Gastrocnemius medialis (tissue), 4 donors: ENCODE measurements around the gene FTCD. TPM values are rescaled to one million over a fixed set of nuclear protein-coding genes. Genes with fewer than 3 reads are reported as not detected.

Experiments
- ATAC-seq, 2 donors: fragments of 150-250 bp; one replicate each; pipeline ENCODE4 v1.9.1; 2016
- DNase-seq, 2 donors: peaks; one replicate each; pipeline ENCODE4 v3.0.0-alpha.2; 2019
- H3K27ac ChIP-seq, 4 donors: fragments of 200-600 bp; sonication (generic); 1 replicate in 1 of 4; 2 replicates in 3 of 4; pipeline ENCODE4 v1.5.1; 2016 to 2018; ENCODE audit warnings: mild to moderate bottlenecking in 2 of 4, moderate library complexity in 1 of 4
- H3K27me3 ChIP-seq, 3 donors: fragments of 200-600 bp; sonication (generic) in 2 of 3; 1 replicate in 1 of 3; 2 replicates in 2 of 3; pipeline versions ENCODE4 v1.5.1 to v1.6.0; 2016 to 2019; ENCODE audit warnings: mild to moderate bottlenecking in 1 of 3, moderate library complexity in 1 of 3
- H3K36me3 ChIP-seq, 2 donors: fragments of 200-600 bp; sonication (generic) in 1 of 2; one replicate each; pipeline ENCODE4 v1.5.1; 2017 to 2018
- H3K4me1 ChIP-seq, 2 donors: fragments of 200-600 bp; sonication (generic) in 1 of 2; one replicate each; pipeline ENCODE4 v1.5.1; 2016 to 2017; ENCODE audit warnings: mild to moderate bottlenecking in 2 of 2
- H3K4me3 ChIP-seq, 4 donors: fragments of 200-600 bp; sonication (generic) in 3 of 4; 1 replicate in 1 of 4; 2 replicates in 3 of 4; pipeline ENCODE4 v1.5.1; 2016 to 2019; ENCODE audit warnings: mild to moderate bottlenecking in 2 of 4
- H3K9me3 ChIP-seq, 3 donors: fragments of 200-600 bp; sonication (generic) in 2 of 3; 1 replicate in 1 of 3; 2 replicates in 2 of 3; pipeline ENCODE4 v1.5.1; 2016 to 2019
- POLR2A ChIP-seq, 2 donors: fragments of 450-650 bp; IDR thresholded peaks; one replicate each; pipeline ENCODE4 v1.6.1; 2017; ENCODE audit warnings: antibody characterized with exemption in 2 of 2, mild to moderate bottlenecking in 2 of 2, moderate library complexity in 2 of 2
- in situ Hi-C, 4 donors: fragments of 200-750 bp; cut with MboI; loops; one replicate each; pipeline versions ENCODE4 v1.15.0 to v1.8.0; 2017; ENCODE audit warnings: low sequenced_read_pairs in 4 of 4
- intact Hi-C: fragments of 100-400 bp; cut with DNase I; formaldehyde crosslinking; loops from one replicate; pipeline ENCODE4 v1.15.1; 2023; ENCODE audit warnings: low total_unique reads
- total RNA-seq, 4 donors: library from RNA; depleted of rRNA; stranded (reverse); fragments of >200 nt; gene quantifications; one replicate each; pipeline versions ENCODE4 v1.1.0 to v1.2.3, GENCODE V29; 2016
- TF ChIP-seq, protein P1 (sequence below), 5 experiments: fragments of 450-650 bp in 3 of 5; fragments of 200-600 bp in 2 of 5; sonication (generic) in 2 of 5; IDR thresholded peaks in 4 of 5; conservative IDR thresholded peaks in 1 of 5; 1 replicate in 4 of 5; 2 replicates in 1 of 5; pipeline ENCODE4 v1.5.1; 2016 to 2019; ENCODE audit warnings: antibody characterized with exemption in 5 of 5, mild to moderate bottlenecking in 3 of 5, moderate library complexity in 3 of 5

Gene FTCD
- total RNA-seq, 4 donors from 2014 or later, result 0.33 to 0.95 TPM; not detected in 2

DNA sequence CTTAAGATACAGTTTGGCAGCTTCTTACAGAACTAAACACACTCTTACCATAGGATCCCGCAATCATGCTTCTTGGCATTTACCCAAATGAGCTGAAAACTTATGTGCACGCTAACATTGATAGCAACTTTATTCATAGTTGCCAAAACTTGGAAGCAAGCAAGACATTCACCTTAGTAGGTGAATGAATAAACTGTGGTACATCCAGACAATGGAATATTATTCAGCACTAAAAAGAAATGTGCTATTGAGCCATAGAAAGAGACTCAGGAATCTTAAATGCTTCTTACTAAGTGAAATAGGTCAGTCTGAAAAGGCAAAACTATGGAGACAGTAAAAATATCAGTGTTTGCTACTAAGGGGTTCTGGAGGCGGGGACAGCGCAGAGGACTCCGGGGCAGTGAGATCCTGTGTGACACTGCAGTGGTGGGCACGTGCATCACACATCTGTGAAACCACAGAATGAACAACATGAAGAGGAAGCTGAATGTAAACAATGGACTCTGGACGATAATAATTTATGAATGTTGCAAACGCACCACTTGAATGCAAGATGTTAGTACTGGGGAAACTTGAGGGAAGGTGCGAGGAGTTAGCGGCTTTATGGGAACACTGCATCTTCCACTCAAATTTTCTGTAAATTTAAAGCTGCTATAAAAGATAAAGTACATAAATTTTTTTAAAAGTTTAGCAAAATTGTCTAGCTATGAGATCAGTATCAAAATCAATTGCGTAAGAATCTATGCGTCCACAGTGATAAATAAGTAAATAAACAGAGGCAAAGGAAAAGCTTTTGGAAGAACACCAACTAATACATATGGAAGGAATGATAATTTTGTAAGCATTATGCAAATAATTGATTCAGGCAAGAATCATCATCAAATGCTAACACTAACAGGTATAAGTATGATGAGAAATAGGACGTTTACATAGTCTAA lies 44.3 kb upstream of the FTCD start:
- no peaks in the 10 kb centered on the region for H3K9me3 ChIP-seq
- no peaks in the 10 kb centered on the region for H3K4me1 ChIP-seq
- no peak overlapping the region for H3K27ac ChIP-seq
- no peak for DNase-seq
- intact Hi-C loops, result no loop called here
- peaks cover 3 to 49% of the 10 kb centered on the region in 2 donors for H3K36me3 ChIP-seq
- TF ChIP-seq POLR2A (IDR thresholded peaks at IDR 0.05), result no peak
- TF ChIP-seq, protein P1, sequence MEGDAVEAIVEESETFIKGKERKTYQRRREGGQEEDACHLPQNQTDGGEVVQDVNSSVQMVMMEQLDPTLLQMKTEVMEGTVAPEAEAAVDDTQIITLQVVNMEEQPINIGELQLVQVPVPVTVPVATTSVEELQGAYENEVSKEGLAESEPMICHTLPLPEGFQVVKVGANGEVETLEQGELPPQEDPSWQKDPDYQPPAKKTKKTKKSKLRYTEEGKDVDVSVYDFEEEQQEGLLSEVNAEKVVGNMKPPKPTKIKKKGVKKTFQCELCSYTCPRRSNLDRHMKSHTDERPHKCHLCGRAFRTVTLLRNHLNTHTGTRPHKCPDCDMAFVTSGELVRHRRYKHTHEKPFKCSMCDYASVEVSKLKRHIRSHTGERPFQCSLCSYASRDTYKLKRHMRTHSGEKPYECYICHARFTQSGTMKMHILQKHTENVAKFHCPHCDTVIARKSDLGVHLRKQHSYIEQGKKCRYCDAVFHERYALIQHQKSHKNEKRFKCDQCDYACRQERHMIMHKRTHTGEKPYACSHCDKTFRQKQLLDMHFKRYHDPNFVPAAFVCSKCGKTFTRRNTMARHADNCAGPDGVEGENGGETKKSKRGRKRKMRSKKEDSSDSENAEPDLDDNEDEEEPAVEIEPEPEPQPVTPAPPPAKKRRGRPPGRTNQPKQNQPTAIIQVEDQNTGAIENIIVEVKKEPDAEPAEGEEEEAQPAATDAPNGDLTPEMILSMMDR (IDR thresholded peaks at IDR 0.05 in 4 of 5, conservative IDR thresholded peaks at IDR 0.05 in 1 of 5), result no peak
- H3K27me3 ChIP-seq, result no peaks in the 10 kb centered on the region
- no peak for ATAC-seq
- in situ Hi-C loops, result no loop called here
- no peak overlapping the region for H3K4me3 ChIP-seq

DNA sequence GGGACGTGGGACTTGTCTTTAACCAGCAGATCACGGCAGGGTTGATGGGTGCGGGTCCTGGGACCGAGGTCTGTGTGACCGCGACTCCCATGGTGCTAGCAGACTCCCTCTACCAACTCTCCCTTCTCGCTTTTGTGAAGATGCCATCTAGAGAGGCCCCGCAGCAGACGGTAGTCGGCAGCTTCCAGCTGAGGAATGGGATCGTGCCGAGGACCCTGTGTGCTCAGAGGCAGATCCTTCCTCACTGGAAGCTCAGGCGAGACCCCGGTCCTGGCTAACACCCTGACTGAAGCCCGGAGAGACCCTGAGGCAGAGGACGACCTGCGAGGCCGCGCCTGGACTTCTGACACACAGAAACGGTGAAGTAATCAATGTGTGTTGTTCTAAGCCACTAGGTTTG lies 41.4 kb upstream of the FTCD start:
- Histone ChIP-seq H3K4me3 (no peak overlapping the region), H3K4me1 (no peaks in the 10 kb centered on the region), H3K36me3 (peaks cover 3 to 65% of the 10 kb centered on the region in 2 donors), H3K27me3 (no peaks in the 10 kb centered on the region), H3K27ac (no peak overlapping the region), H3K9me3 (no peaks in the 10 kb centered on the region)
- ATAC-seq (no peak), DNase-seq (no peak)
- in situ Hi-C loops (no loop called here), intact Hi-C loops (no loop called here)
- TF ChIP-seq, protein P1 (IDR thresholded peaks at IDR 0.05 in 4 of 5, conservative IDR thresholded peaks at IDR 0.05 in 1 of 5), result no peak
- TF ChIP-seq POLR2A (IDR thresholded peaks at IDR 0.05), result no peak

DNA sequence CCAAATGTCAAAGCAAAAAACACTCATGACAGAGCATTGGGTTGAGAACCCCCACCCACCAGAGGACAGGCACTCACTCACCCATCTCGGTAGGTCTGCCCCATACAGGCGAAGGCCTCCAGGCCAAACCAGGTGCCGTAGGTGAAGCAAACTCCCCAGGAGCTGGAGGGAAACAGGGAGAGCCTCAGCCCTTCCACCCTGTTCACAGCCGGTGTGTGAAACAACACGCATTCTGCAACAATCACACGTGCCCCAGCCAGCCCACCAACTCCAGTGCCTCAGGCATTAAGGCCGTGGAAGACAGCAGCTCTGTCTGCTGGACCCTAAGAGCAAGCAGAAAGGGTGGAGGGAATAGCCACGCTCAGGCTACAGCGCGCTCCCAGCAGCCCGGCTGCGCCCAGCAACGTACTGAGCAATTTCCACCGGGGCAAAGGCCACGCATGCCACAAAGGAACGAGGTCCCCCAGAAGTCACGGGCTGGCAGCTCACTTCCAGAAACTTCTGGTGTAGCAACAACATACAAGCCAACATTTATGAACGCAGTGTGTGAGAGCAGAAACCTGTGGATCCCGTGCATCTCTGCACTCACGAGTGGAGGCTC lies 40.3 kb upstream of the FTCD start:
- H3K4me3 ChIP-seq, result no peak overlapping the region
- no peaks in the 10 kb centered on the region for H3K27me3 ChIP-seq
- in situ Hi-C loops, result no loop called here
- no peak overlapping the region for H3K27ac ChIP-seq
- no peak for ATAC-seq
- peaks cover 3 to 65% of the 10 kb centered on the region in 2 donors for H3K36me3 ChIP-seq
- TF ChIP-seq POLR2A (IDR thresholded peaks at IDR 0.05), result no peak
- TF ChIP-seq, protein P1 (IDR thresholded peaks at IDR 0.05 in 4 of 5, conservative IDR thresholded peaks at IDR 0.05 in 1 of 5), result no peak
- peaks cover 0 to 4% of the 10 kb centered on the region in 2 donors for H3K4me1 ChIP-seq
- DNase-seq, result no peak
- H3K9me3 ChIP-seq, result no peaks in the 10 kb centered on the region
- intact Hi-C loops, result no loop called here

DNA sequence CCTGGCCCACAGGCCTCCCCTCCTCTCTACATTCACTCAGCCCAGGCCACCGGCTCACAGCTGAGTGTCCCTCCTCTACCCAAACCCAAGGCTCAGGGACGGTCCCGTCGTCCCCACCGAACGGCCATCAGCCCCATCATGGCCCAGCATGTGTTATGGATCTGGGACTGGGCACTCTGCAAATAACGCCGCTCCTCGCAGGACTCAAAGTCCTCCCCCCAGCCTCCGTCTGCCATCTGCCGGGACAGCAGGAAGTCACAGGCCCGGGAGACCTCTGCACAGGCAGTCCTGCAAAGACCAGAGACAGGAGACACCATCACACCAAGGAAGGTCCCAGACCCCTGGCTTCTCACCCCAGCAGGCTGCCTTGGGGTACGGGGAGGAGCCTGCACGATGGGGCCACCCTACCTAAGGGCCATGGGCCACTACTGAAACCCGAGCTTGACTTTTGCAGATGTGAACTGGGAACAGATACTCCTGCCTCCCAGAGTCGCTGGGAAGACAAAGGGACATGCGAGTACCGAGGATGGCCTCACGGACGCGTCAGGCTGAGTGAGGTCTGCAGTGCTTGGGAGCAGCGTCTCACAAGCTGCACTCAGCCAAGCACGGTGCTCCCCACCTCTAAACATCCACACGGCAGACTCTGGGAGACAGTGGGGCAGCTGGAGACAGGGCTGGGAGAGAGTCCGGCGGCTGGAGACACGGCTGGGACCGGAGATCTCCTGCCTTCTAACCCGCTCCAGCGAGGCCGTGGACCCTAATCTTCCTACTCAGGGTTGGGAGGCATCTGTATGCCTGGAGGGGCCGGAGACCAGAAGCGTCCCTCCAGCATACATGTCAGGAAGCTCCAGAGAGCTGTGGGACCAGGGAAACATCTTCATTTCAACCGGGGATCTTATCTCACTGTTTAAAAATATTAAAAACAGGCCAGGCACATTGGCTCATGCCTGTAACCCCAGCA lies 39.3 kb upstream of the FTCD start:
- intact Hi-C loops, result no loop called here
- H3K9me3 ChIP-seq, result no peaks in the 10 kb centered on the region
- no peak overlapping the region for H3K27ac ChIP-seq
- no peak for ATAC-seq
- H3K36me3 ChIP-seq, result peaks cover 3 to 55% of the 10 kb centered on the region in 2 donors
- in situ Hi-C loops, result no loop called here
- H3K4me1 ChIP-seq, result peaks cover 4 to 11% of the 10 kb centered on the region in 2 donors
- H3K27me3 ChIP-seq, result no peaks in the 10 kb centered on the region
- no peak overlapping the region for H3K4me3 ChIP-seq
- TF ChIP-seq, protein P1 (IDR thresholded peaks at IDR 0.05 in 4 of 5, conservative IDR thresholded peaks at IDR 0.05 in 1 of 5), result no peak
- TF ChIP-seq POLR2A (IDR thresholded peaks at IDR 0.05), result no peak
- DNase-seq, result no peak
